Measurements from ENCODE around the gene TRPM4. TPM values are rescaled to one million over a fixed set of nuclear protein-coding genes. Genes with fewer than 3 reads are reported as not detected.
"Not testable (repeated sequence)": the region's sequence is repeated elsewhere in the genome, so short reads cannot be mapped to it uniquely, and the experiment has no call there.

Gene TRPM4
- total RNA-seq, 1 donor: 15.0 TPM

GRCh38 chr19:49119411-49120324 lies 37.9 kb upstream of the TRPM4 start, which contains the start of gene PPFIA3:
Gene PPFIA3, plus strand, starts transcription at chr19:49119544. Its CDS starts 8,330 bp downstream, at chr19:49127874.
- TF ChIP-seq CTCF (IDR thresholded peaks at IDR 0.05; ENCODE audit: insufficient read depth, low read length): no peak
- H3K4me3 ChIP-seq (ENCODE audit: low read depth, low read length): peak within 1 kb of the TSS; percentile 80
- DNase-seq (ENCODE audit: low read depth): peak; percentile 46

GRCh38 chr19:49120325-49120683 lies 37.3 kb upstream of the TRPM4 start:
- no peak for DNase-seq (ENCODE audit: low read depth)
- no peak for TF ChIP-seq CTCF (IDR thresholded peaks at IDR 0.05; ENCODE audit: insufficient read depth, low read length)
- no peak overlapping the region for H3K4me3 ChIP-seq (ENCODE audit: low read depth, low read length)

GRCh38 chr19:49120868-49121267 lies 36.7 kb upstream of the TRPM4 start:
- DNase-seq (ENCODE audit: low read depth): no peak
- no peak overlapping the region for H3K4me3 ChIP-seq (ENCODE audit: low read depth, low read length)
- TF ChIP-seq CTCF (IDR thresholded peaks at IDR 0.05; ENCODE audit: insufficient read depth, low read length): no peak

GRCh38 chr19:49121841-49122240 lies 35.8 kb upstream of the TRPM4 start:
- not testable (repeated sequence) for H3K4me3 ChIP-seq (ENCODE audit: low read depth, low read length); DNase-seq (ENCODE audit: low read depth)

GRCh38 chr19:49123285-49123684 lies 34.3 kb upstream of the TRPM4 start:
- not testable (repeated sequence) for DNase-seq (ENCODE audit: low read depth); H3K4me3 ChIP-seq (ENCODE audit: low read depth, low read length)

- no peak for DNase-seq (ENCODE audit: low read depth)
- H3K4me3 ChIP-seq (ENCODE audit: low read depth, low read length): no peak overlapping the region
- TF ChIP-seq CTCF (IDR thresholded peaks at IDR 0.05; ENCODE audit: insufficient read depth, low read length): no peak
These were observed 32.4 kb upstream of the TRPM4 start for GRCh38 chr19:49125025-49125731.

GRCh38 chr19:49126575-49126974 lies 31.0 kb upstream of the TRPM4 start:
- DNase-seq (ENCODE audit: low read depth): no peak
- TF ChIP-seq CTCF (IDR thresholded peaks at IDR 0.05; ENCODE audit: insufficient read depth, low read length): no peak
- H3K4me3 ChIP-seq (ENCODE audit: low read depth, low read length): no peak overlapping the region

- DNase-seq (ENCODE audit: low read depth); H3K4me3 ChIP-seq (ENCODE audit: low read depth, low read length): not testable (repeated sequence)
These were observed 30.4 kb upstream of the TRPM4 start for GRCh38 chr19:49127225-49127624.

All from fibroblast of the aortic adventitia (primary cell).